Natural killer cell (primary cell): Measurements from ENCODE around the gene HMCN2. TPM values are rescaled to one million over a fixed set of nuclear protein-coding genes. Genes with fewer than 3 reads are reported as not detected.

Experiments
- ATAC-seq, 3 donors: fragments of 150-1000 bp in 2 of 3; fragments of 200-7000 bp in 1 of 3; cut with Tn5 transposase; 1 replicate in 1 of 3; 2 replicates in 2 of 3; pipeline ENCODE4 v1.10.0; 2021; ENCODE audit warnings: mild to moderate bottlenecking in 2 of 3, moderate library complexity in 2 of 3
- DNase-seq, 2 donors: peaks; one replicate each; pipeline versions ENCODE4 v3.0.0 to v3.0.0-alpha.2; 2013 to 2021; ENCODE audit warnings: mixed read lengths in 1 of 2
- H3K27ac ChIP-seq: one replicate; pipeline ENCODE4 v1.5.1; 2013; ENCODE audit warnings: mild to moderate bottlenecking, low read length
- H3K27me3 ChIP-seq: one replicate; pipeline ENCODE4 v1.6.1; 2013; ENCODE audit warnings: low read length; ENCODE audit not compliant: control insufficient read depth, insufficient read depth
- H3K36me3 ChIP-seq: one replicate; pipeline ENCODE4 v1.6.1; 2013; ENCODE audit warnings: low read length; ENCODE audit not compliant: control insufficient read depth, insufficient read depth
- H3K4me1 ChIP-seq: one replicate; pipeline ENCODE4 v1.6.1; 2013; ENCODE audit warnings: low read length; ENCODE audit not compliant: control insufficient read depth, insufficient read depth
- H3K4me3 ChIP-seq: one replicate; pipeline ENCODE4 v1.5.1; 2013; ENCODE audit warnings: low read length
- H3K9me3 ChIP-seq: one replicate; pipeline ENCODE4 v1.6.1; 2013; ENCODE audit warnings: low read length; ENCODE audit not compliant: control insufficient read depth, insufficient read depth
- H3K27ac Mint-ChIP-seq, 2 donors: one replicate each; pipeline ENCODE4 v1.8.0; 2022; ENCODE audit warnings: mild to moderate bottlenecking in 2 of 2, mixed read lengths in 2 of 2, moderate library complexity in 1 of 2
- H3K27me3 Mint-ChIP-seq, 2 donors: one replicate each; pipeline ENCODE4 v1.8.0; 2022; ENCODE audit warnings: low read depth in 2 of 2, mixed read lengths in 2 of 2
- H3K36me3 Mint-ChIP-seq: one replicate; pipeline ENCODE4 v1.8.0; 2022; ENCODE audit warnings: mixed read lengths
- H3K4me1 Mint-ChIP-seq, 2 donors: one replicate each; pipeline ENCODE4 v1.8.0; 2022; ENCODE audit warnings: mixed read lengths in 2 of 2
- H3K4me3 Mint-ChIP-seq: one replicate; pipeline ENCODE4 v1.8.0; 2022; ENCODE audit warnings: mild to moderate bottlenecking, moderate library complexity, mixed read lengths
- H3K9me3 Mint-ChIP-seq, 2 donors: one replicate each; pipeline ENCODE4 v1.8.0; 2022; ENCODE audit warnings: mixed read lengths in 2 of 2
- CTCF ChIP-seq: fragments of 200-600 bp; IDR thresholded peaks from one replicate; pipeline ENCODE4 v1.8.0; 2022; ENCODE audit warnings: antibody characterized with exemption
- WGBS: methylation state at CpG from one replicate; pipeline ENCODE4 v1.1.7; 2013; ENCODE audit warnings: missing lambda C conversion rate; ENCODE audit not compliant: insufficient coverage; 5-methylcytosine and 5-hydroxymethylcytosine counted together
- intact Hi-C: fragments of 100-400 bp; cut with micrococcal nuclease; formaldehyde crosslinking; loops from one replicate; pipeline ENCODE4 v1.14.2; 2022
- total RNA-seq, 4 donors: library from RNA; stranded (reverse); fragments of 120-200 nt in 1 of 4; gene quantifications; one replicate each; pipeline versions ENCODE4 v1.2.3 to v1.2.4, GENCODE V29; 2013 to 2022

The HMCN2 gene
- total RNA-seq, 3 donors from 2014 or later (not counting 1 experiment from before 2014, with no cell fraction given), result not detected

DNA sequence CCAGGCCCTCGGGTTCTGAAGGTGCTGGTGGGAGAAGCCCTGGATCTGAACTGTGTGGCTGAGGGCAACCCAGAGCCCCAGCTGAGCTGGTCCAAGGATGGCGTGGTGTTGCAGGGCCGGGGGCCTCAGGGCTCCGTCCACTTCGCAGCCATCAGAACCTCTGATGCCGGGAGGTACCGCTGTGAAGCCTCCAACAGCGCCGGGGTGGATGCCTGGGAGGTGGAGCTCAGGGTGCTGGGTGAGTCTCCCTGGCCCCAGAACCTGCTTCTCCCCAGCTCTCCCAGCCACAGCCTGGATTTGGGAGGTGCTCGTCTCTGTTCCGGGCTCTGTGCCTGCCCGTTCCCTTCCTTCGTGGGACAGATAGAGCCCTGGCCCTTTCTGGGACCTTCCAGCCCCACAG is 75.6 kb downstream of the HMCN2 start:
- no peak for TF ChIP-seq CTCF
- no peak overlapping the region for H3K4me3 Mint-ChIP-seq
- Histone ChIP-seq H3K9me3 (no peaks in the 10 kb centered on the region), H3K4me3 (no peak overlapping the region), H3K27ac (no peak overlapping the region), H3K36me3 (no peaks in the 10 kb centered on the region), H3K27me3 (no peaks in the 10 kb centered on the region), H3K4me1 (no peaks in the 10 kb centered on the region)
- peaks cover 0 to 4% of the 10 kb centered on the region in 2 donors for H3K4me1 Mint-ChIP-seq
- ATAC-seq (no peak), DNase-seq (no peak)
- no peak overlapping the region for H3K27ac Mint-ChIP-seq
- H3K27me3 Mint-ChIP-seq, result no peaks in the 10 kb centered on the region
- 93% methylated on average over 13 of the region's 13 CpGs for WGBS
- H3K9me3 Mint-ChIP-seq, result no peaks in the 10 kb centered on the region
- no peaks in the 10 kb centered on the region for H3K36me3 Mint-ChIP-seq
- intact Hi-C loops, result no loop called here

GRCh38 chr9:130341839-130342713 is 76.5 kb downstream of the HMCN2 start:
- Mint-ChIP-seq H3K36me3 (no peaks in the 10 kb centered on the region), H3K27ac (no peak overlapping the region), H3K9me3 (no peaks in the 10 kb centered on the region), H3K4me3 (no peak overlapping the region), H3K4me1 (peaks cover 0 to 4% of the 10 kb centered on the region in 2 donors), H3K27me3 (no peaks in the 10 kb centered on the region)
- intact Hi-C loops, result no loop called here
- WGBS, result 81% methylated on average over 10 of the region's 13 CpGs
- Histone ChIP-seq H3K36me3 (no peaks in the 10 kb centered on the region), H3K4me1 (no peaks in the 10 kb centered on the region), H3K27ac (no peak overlapping the region), H3K9me3 (no peaks in the 10 kb centered on the region), H3K27me3 (no peaks in the 10 kb centered on the region), H3K4me3 (no peak overlapping the region)
- ATAC-seq (no peak), DNase-seq (no peak)
- TF ChIP-seq CTCF, result no peak

GRCh38 chr9:130342714-130343085 is 77.1 kb downstream of the HMCN2 start:
- Histone ChIP-seq H3K4me3 (no peak overlapping the region), H3K4me1 (no peaks in the 10 kb centered on the region), H3K36me3 (no peaks in the 10 kb centered on the region), H3K9me3 (no peaks in the 10 kb centered on the region), H3K27ac (no peak overlapping the region), H3K27me3 (no peaks in the 10 kb centered on the region)
- no peaks in the 10 kb centered on the region for H3K9me3 Mint-ChIP-seq
- H3K4me3 Mint-ChIP-seq, result no peak overlapping the region
- ATAC-seq (no peak), DNase-seq (no peak)
- H3K4me1 Mint-ChIP-seq, result peaks cover 0 to 4% of the 10 kb centered on the region in 2 donors
- intact Hi-C loops, result no loop called here
- H3K27me3 Mint-ChIP-seq, result no peaks in the 10 kb centered on the region
- no peak for TF ChIP-seq CTCF
- 71% methylated on average over 11 of the region's 11 CpGs for WGBS
- no peak overlapping the region for H3K27ac Mint-ChIP-seq
- H3K36me3 Mint-ChIP-seq, result no peaks in the 10 kb centered on the region
